GM23338 (cell line): ENCODE measurements around the gene XG. TPM values are rescaled to one million over a fixed set of nuclear protein-coding genes. Genes with fewer than 3 reads are reported as not detected.
"Not testable (repeated sequence)": the region's sequence is repeated elsewhere in the genome, so short reads cannot be mapped to it uniquely, and the experiment has no call there.

Experiments
- ATAC-seq: fragments of 200-7000 bp; cut with Tn5 transposase; 3 replicates; pipeline ENCODE4 v1.9.1; 2020
- DNase-seq: peaks from one replicate; pipeline ENCODE4 v3.0.0-alpha.2; 2015; ENCODE audit warnings: low spot score
- H2AFZ ChIP-seq: fragments of 200-600 bp; sonication (generic); 2 replicates; pipeline ENCODE4 v1.8.0; 2016; ENCODE audit warnings: antibody characterized with exemption, mild to moderate bottlenecking, moderate library complexity
- H3F3A ChIP-seq: fragments of 200-600 bp; sonication (generic); replicated peaks from 2 replicates; pipeline ENCODE4 v1.8.0; 2017; ENCODE audit warnings: antibody characterized with exemption, mixed run types, low read depth
- H3K27ac ChIP-seq: fragments of 200-600 bp; sonication (generic); 2 replicates; pipeline ENCODE4 v1.6.1; 2016; ENCODE audit warnings: low read depth
- H3K27me3 ChIP-seq: fragments of 200-600 bp; sonication (generic); 2 replicates; pipeline ENCODE4 v1.8.0; 2016; ENCODE audit warnings: mild to moderate bottlenecking, mixed run types, moderate library complexity; ENCODE audit not compliant: insufficient read depth
- H3K36me3 ChIP-seq: fragments of 200-600 bp; sonication (generic); 2 replicates; pipeline ENCODE4 v1.8.0; 2016; ENCODE audit warnings: mild to moderate bottlenecking; ENCODE audit not compliant: insufficient read depth
- H3K4me1 ChIP-seq: fragments of 200-600 bp; sonication (generic); 2 replicates; pipeline ENCODE4 v1.8.0; 2016; ENCODE audit warnings: mild to moderate bottlenecking, moderate library complexity; ENCODE audit not compliant: insufficient read depth
- H3K4me2 ChIP-seq: fragments of 200-600 bp; sonication (generic); 2 replicates; pipeline ENCODE4 v1.7.1; 2017; ENCODE audit warnings: mixed run types
- H3K4me3 ChIP-seq: fragments of 200-600 bp; sonication (generic); 2 replicates; pipeline ENCODE4 v1.6.1; 2016; ENCODE audit warnings: mixed run types
- H3K79me2 ChIP-seq: fragments of 200-600 bp; sonication (generic); replicated peaks from 2 replicates; pipeline ENCODE4 v1.8.0; 2017; ENCODE audit warnings: mild to moderate bottlenecking; ENCODE audit not compliant: insufficient read depth
- H3K9me2 ChIP-seq: fragments of 200-600 bp; sonication (generic); 2 replicates; pipeline ENCODE4 v1.8.0; 2017; ENCODE audit not compliant: insufficient read depth
- H4K20me1 ChIP-seq: fragments of 200-600 bp; sonication (generic); replicated peaks from 2 replicates; pipeline ENCODE4 v1.8.0; 2017; ENCODE audit warnings: mild to moderate bottlenecking; ENCODE audit not compliant: insufficient read depth
- H3K27ac Mint-ChIP-seq: 2 replicates; pipeline ENCODE4 v1.8.0; 2020; ENCODE audit warnings: inconsistent platforms, mild to moderate bottlenecking, moderate library complexity, mixed read lengths
- H3K27me3 Mint-ChIP-seq: 3 replicates; pipeline ENCODE4 v1.8.0; 2022; ENCODE audit warnings: low read depth, mild to moderate bottlenecking, moderate library complexity, mixed read lengths, inconsistent platforms; ENCODE audit not compliant: insufficient read depth, poor library complexity
- H3K36me3 Mint-ChIP-seq: 3 replicates; pipeline ENCODE4 v1.8.0; 2021; ENCODE audit warnings: low read depth, mild to moderate bottlenecking, inconsistent platforms, moderate library complexity, mixed read lengths
- H3K4me1 Mint-ChIP-seq: 3 replicates; pipeline ENCODE4 v1.8.0; 2020; ENCODE audit warnings: mild to moderate bottlenecking, inconsistent platforms, mixed read lengths
- H3K4me3 Mint-ChIP-seq: 3 replicates; pipeline ENCODE4 v1.8.0; 2021; ENCODE audit warnings: moderate library complexity, mild to moderate bottlenecking, inconsistent platforms, mixed read lengths
- H3K9me3 Mint-ChIP-seq: 3 replicates; pipeline ENCODE4 v1.8.0; 2020; ENCODE audit warnings: moderate library complexity, mild to moderate bottlenecking, inconsistent platforms, mixed read lengths
- NANOG ChIP-seq: IDR thresholded peaks from 2 replicates; pipeline ENCODE4 v1.6.1; 2016; ENCODE audit warnings: antibody characterized with exemption, borderline replicate concordance
- ZNF462 ChIP-seq: fragments of 250-450 bp; sonication (Bioruptor Pico); IDR thresholded peaks from 2 replicates; pipeline ENCODE4 v1.5.0; 2020; ENCODE audit warnings: mild to moderate bottlenecking, moderate library complexity
- polyA plus RNA-seq: library from polyadenylated mRNA; unstranded; fragments of >200 nt; fragmentation: Nextera tagmentation; extraction: Ambion mirVana; gene quantifications from 2 replicates; pipeline ENCODE4 v1.2.1, GENCODE V29; 2016
- total RNA-seq: library from RNA; depleted of rRNA; stranded (reverse); fragments of >200 nt; shearing (Covaris generic); gene quantifications from 2 replicates; pipeline ENCODE4 v1.2.3, GENCODE V29; 2014

XG gene
- total and polyA plus RNA-seq, 2 experiments from 2014 or later: 0.28 to 0.60 TPM

DNA sequence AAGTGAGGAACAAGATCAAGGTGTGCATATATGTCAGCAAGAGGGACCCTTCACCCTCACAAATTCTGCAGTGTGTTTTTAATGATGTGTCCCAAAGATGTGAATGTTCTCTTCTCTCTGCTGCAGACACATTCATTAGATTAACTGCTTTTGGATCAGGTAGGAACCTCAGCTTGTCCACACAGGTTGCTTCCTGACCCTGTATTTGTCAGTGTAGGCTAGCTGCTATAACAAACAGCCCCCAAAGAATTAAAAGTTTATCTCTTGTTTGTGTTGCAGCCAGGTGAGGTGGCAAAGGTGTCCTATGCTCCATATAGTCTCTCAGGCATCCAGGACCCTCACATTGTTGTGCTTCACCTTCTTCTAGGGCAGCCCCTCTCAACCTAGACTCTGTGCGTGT, 17.8 kb downstream of the XG start (continued):
- no peak for TF ChIP-seq ZNF462

DNA sequence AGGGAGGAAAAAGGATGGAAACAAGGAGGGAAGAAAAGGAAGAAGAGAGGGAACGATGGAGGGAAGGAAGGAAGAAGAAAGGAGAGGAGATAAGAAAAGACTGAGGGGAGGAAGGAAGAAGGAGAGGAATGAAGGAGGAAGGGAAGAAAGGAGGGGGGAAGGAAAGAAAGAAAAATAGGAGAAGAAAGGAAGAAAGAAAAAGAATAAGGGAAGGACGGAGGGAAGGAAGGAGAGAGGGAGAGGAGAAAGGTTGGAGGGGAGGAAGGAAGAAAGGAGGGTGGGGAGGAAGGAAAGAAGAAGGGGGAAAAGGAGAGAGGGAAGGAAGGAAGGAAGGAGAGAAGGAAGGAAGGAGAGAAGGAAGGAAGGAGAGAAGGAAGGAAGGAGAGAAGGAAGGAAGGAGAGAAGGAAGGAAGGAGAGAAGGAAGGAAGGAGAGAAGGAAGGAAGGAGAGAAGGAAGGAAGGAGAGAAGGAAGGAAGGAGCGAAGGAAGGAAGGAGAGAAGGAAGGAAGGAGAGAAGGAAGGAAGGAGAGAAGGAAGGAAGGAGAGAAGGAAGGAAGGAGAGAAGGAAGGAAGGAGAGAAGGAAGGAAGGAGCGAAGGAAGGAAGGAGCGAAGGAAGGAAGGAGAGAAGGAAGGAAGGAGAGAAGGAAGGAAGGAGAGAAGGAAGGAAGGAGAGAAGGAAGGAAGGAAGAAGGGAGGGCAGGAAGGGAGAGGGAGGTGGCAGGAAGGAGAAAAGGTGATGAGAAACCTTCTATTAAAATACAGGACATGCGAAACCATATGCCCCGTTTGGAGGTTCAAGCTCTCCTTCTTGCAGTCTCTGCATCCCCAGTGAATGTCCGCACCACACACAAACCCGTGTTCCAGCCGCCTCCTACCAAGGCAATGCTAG, 21.6 kb downstream of the XG start:
- H3K27ac ChIP-seq, H3F3A ChIP-seq, H3K36me3 Mint-ChIP-seq, H3K4me3 Mint-ChIP-seq, ATAC-seq, H3K27me3 Mint-ChIP-seq, DNase-seq, H3K4me2 ChIP-seq, H3K4me1 Mint-ChIP-seq, H4K20me1 ChIP-seq, H2AFZ ChIP-seq, H3K36me3 ChIP-seq, H3K27me3 ChIP-seq, H3K4me3 ChIP-seq, H3K9me2 ChIP-seq, H3K27ac Mint-ChIP-seq, H3K79me2 ChIP-seq: not testable (repeated sequence)
- peaks cover 17% of the 10 kb centered on the region for H3K9me3 Mint-ChIP-seq
- peaks cover 16% of the 10 kb centered on the region; the same call in 1 of the 2 replicates for H3K4me1 ChIP-seq

- H3K27me3 Mint-ChIP-seq: peaks cover 1% of the 10 kb centered on the region
- H3K36me3 Mint-ChIP-seq: peaks cover 8% of the 10 kb centered on the region; the same call in 1 of the 3 replicates
- DNase-seq: no peak
- no peaks in the 10 kb centered on the region for H3K27me3 ChIP-seq
- no peak overlapping the region for H3K27ac Mint-ChIP-seq
- 0 out of 2 replicates have a peak, but pooled peaks cover 5% of the 10 kb centered on the region for H3F3A ChIP-seq
- H3K79me2 ChIP-seq: no peaks in the 10 kb centered on the region
- H3K4me1 ChIP-seq: peaks cover 19% of the 10 kb centered on the region; the same call in 1 of the 2 replicates
- ATAC-seq: no peak
- no peaks in the 10 kb centered on the region; the same call in 1 of the 2 replicates for H3K36me3 ChIP-seq
- peaks cover 17% of the 10 kb centered on the region for H3K9me3 Mint-ChIP-seq
- peaks cover 5% of the 10 kb centered on the region for H3K4me1 Mint-ChIP-seq
- no peaks in the 10 kb centered on the region for H4K20me1 ChIP-seq
- H3K4me3 Mint-ChIP-seq: no peak overlapping the region
- H3K9me2 ChIP-seq: no peaks in the 10 kb centered on the region
- no peak overlapping the region for H2AFZ ChIP-seq
- no peak overlapping the region for H3K4me2 ChIP-seq
- H3K4me3 ChIP-seq: no peak overlapping the region
- no peak overlapping the region for H3K27ac ChIP-seq
- TF ChIP-seq ZNF462 (no peak), NANOG (no peak)
These were observed 22.2 kb downstream of the XG start for GRCh38 chrX:2774057-2774456.
